Tibial artery (tissue), 4 donors: ENCODE results near the gene AFF3.

ENCODE experiments used
- DNase-seq, 2 donors: peaks; one replicate each; pipeline ENCODE4 v3.0.0-alpha.2; 2019
- H3K27ac ChIP-seq, 2 donors: fragments of 200-600 bp; sonication (generic) in 1 of 2; 1 replicate in 1 of 2; 2 replicates in 1 of 2; pipeline ENCODE4 v1.5.1; 2018 to 2019; ENCODE audit warnings: mild to moderate bottlenecking in 1 of 2
- H3K27me3 ChIP-seq, 2 donors: fragments of 200-600 bp; sonication (generic) in 1 of 2; one replicate each; pipeline versions ENCODE4 v1.5.1 to v1.6.0; 2016 to 2019
- H3K36me3 ChIP-seq, 3 donors: fragments of 200-600 bp; sonication (generic) in 2 of 3; one replicate each; pipeline ENCODE4 v1.5.1; 2016 to 2019; ENCODE audit warnings: mild to moderate bottlenecking in 2 of 3
- H3K4me1 ChIP-seq, 4 donors: fragments of 200-600 bp; sonication (generic) in 2 of 4; 1 replicate in 3 of 4; 2 replicates in 1 of 4; pipeline ENCODE4 v1.5.1; 2016 to 2019
- H3K4me3 ChIP-seq, 2 donors: fragments of 200-600 bp; sonication (generic) in 1 of 2; 1 replicate in 1 of 2; 2 replicates in 1 of 2; pipeline ENCODE4 v1.5.1; 2018 to 2019; ENCODE audit warnings: mild to moderate bottlenecking in 2 of 2
- H3K9me3 ChIP-seq, 3 donors: fragments of 200-600 bp; sonication (generic) in 1 of 3; one replicate each; pipeline ENCODE4 v1.5.1; 2016 to 2019
- CTCF ChIP-seq, 2 experiments: fragments of 200-600 bp in 1 of 2; fragments of 450-650 bp in 1 of 2; IDR thresholded peaks; one replicate each; pipeline ENCODE4 v1.5.1; 2017 to 2019; ENCODE audit warnings: antibody characterized with exemption in 2 of 2, mild to moderate bottlenecking in 1 of 2, moderate library complexity in 1 of 2
- intact Hi-C: fragments of 100-400 bp; cut with DNase I; formaldehyde crosslinking; loops from one replicate; pipeline ENCODE4 v1.15.0; 2023; ENCODE audit warnings: low total_unique reads

Gene AFF3

DNA sequence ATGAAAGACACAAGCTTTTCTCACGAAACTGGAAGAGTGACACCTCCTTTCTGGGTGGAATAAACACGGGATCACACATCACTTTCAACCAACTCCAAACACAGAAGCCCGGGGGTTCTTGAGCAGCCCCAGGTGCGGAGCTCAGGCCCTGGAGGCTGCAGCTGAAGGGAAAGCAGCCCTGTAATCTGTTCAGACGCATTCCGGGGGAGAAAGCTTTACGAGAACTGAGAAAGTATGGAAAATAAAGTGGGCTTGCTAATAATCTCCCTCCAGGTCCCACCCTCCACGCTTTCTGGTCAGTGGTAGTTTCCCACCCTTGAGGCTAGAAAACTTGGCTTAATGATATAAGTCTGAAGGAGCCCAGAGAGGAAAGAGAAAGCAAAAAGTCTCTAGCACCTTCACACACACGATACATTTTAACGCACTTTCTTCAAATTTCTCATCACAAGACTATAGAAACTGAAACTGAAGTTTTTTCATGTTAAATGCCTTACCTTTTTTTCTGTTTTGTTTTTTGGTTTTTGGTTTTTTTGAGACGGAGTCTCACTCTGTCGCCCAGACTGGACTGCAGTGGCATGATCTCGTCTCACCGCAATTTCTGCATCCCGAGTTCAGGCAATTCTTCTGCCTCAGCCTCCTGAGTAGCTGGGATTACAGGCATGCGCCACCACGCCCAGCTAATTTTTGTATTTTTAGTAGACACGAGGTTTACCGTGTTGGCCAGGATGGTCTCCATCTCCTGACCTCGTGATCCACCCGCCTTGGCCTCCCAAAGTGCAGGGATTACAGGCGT, 141.3 kb downstream of the AFF3 start:
- no peak for DNase-seq
- H3K4me1 ChIP-seq, result no peaks in the 10 kb centered on the region
- no peak overlapping the region for H3K4me3 ChIP-seq
- TF ChIP-seq CTCF (IDR thresholded peaks at IDR 0.05), result no peak
- no peak overlapping the region for H3K27ac ChIP-seq
- H3K36me3 ChIP-seq, result peaks cover 0 to 2% (median 0%) of the 10 kb centered on the region in 3 donors
- intact Hi-C loops, result no loop called here
- H3K27me3 ChIP-seq, result no peaks in the 10 kb centered on the region
- H3K9me3 ChIP-seq, result no peaks in the 10 kb centered on the region

- no peak for DNase-seq
- TF ChIP-seq CTCF (IDR thresholded peaks at IDR 0.05), result no peak
- intact Hi-C loops, result no loop called here
- Histone ChIP-seq H3K36me3 (no peaks in the 10 kb centered on the region), H3K4me3 (no peak overlapping the region), H3K27ac (no peak overlapping the region), H3K27me3 (no peaks in the 10 kb centered on the region), H3K9me3 (no peaks in the 10 kb centered on the region), H3K4me1 (no peaks in the 10 kb centered on the region)
These were observed 143.6 kb downstream of the AFF3 start for GRCh38 chr2:99998651-99999320.

DNA sequence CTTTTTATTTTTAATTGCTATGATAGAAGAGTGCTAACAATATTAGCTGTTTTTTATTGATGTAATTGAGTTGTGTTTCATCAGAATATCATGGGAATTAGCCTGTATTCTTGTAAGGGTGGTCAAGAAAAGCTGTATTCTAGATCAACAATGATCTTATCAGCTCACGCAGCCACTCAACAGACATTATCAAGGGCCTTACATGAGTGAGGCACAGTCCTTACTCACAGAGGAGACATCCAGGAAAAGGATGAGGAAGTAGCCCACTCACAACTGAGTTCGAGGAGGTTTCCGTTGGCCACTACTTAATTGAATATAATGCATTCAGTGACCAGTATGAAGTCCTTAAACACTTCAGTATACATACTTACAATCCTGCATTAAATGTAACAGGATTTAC, 152.5 kb downstream of the AFF3 start:
- peaks cover 0 to 10% (median 0%) of the 10 kb centered on the region in 4 donors for H3K4me1 ChIP-seq
- TF ChIP-seq CTCF (IDR thresholded peaks at IDR 0.05), result no peak
- H3K27me3 ChIP-seq, result no peaks in the 10 kb centered on the region
- no peaks in the 10 kb centered on the region for H3K36me3 ChIP-seq
- intact Hi-C loops, result no loop called here
- H3K27ac ChIP-seq, result no peak overlapping the region
- H3K4me3 ChIP-seq, result no peak overlapping the region
- DNase-seq, result no peak
- no peaks in the 10 kb centered on the region for H3K9me3 ChIP-seq

DNA sequence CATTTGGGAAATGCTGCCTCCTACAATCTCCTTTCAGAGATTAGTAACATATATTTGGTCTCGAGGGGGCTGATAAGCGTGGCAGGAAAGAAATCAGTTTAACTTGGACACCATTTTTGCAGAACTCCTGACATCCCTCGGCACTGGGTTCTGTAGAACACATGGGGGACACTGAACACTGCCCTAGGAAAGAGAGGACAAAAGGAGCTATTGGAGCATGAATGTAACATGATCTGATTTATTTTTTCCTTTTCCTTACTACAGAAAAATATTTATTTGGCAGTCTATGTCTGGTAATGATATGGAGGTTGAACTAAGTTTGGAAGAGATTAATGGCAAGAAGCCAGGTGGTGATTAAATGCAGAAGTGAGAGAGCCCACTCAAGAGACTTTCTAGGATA, 153.8 kb downstream of the AFF3 start:
- no peak for DNase-seq
- no peaks in the 10 kb centered on the region for H3K9me3 ChIP-seq
- H3K4me1 ChIP-seq, result peaks cover 0 to 14% (median 4%) of the 10 kb centered on the region in 4 donors
- no peak overlapping the region for H3K27ac ChIP-seq
- no peak overlapping the region for H3K4me3 ChIP-seq
- intact Hi-C loops, result no loop called here
- no peaks in the 10 kb centered on the region for H3K27me3 ChIP-seq
- TF ChIP-seq CTCF (IDR thresholded peaks at IDR 0.05), result no peak
- no peaks in the 10 kb centered on the region for H3K36me3 ChIP-seq

- H3K9me3 ChIP-seq, result no peaks in the 10 kb centered on the region
- H3K4me1 ChIP-seq, result peaks cover 0 to 14% (median 4%) of the 10 kb centered on the region in 4 donors
- TF ChIP-seq CTCF (IDR thresholded peaks at IDR 0.05), result no peak
- no peak overlapping the region for H3K27ac ChIP-seq
- H3K36me3 ChIP-seq, result no peaks in the 10 kb centered on the region
- no peak for DNase-seq
- H3K27me3 ChIP-seq, result no peaks in the 10 kb centered on the region
- intact Hi-C loops, result no loop called here
- H3K4me3 ChIP-seq, result no peak overlapping the region
These were observed 155.2 kb downstream of the AFF3 start for GRCh38 chr2:99987160-99987559.
